Ovary (tissue), 9 donors: ENCODE data around the gene NNMT. TPM values are rescaled to one million over a fixed set of nuclear protein-coding genes. Genes with fewer than 3 reads are reported as not detected.

Experiments used
- DNase-seq, 5 donors: peaks; one replicate each; pipeline ENCODE4 v3.0.0-alpha.2; 2019 to 2020
- H3K27ac ChIP-seq, 2 donors: fragments of 200-600 bp; one replicate each; pipeline versions ENCODE4 v1.5.1 to v1.8.0; 2019 to 2022
- H3K27me3 ChIP-seq: fragments of 200-600 bp; one replicate; pipeline ENCODE4 v1.8.0; 2022
- H3K36me3 ChIP-seq: fragments of 200-600 bp; sonication (generic); one replicate; pipeline ENCODE4 v1.5.1; 2019
- H3K4me1 ChIP-seq: one replicate; pipeline ENCODE4 v1.8.1; 2013; ENCODE audit warnings: mild to moderate bottlenecking, moderate library complexity; ENCODE audit not compliant: insufficient read depth
- H3K4me3 ChIP-seq: fragments of 200-600 bp; sonication (generic); one replicate; pipeline ENCODE4 v1.5.1; 2017
- H3K9me3 ChIP-seq, 2 donors: fragments of 200-600 bp in 1 of 2; sonication (generic) in 1 of 2; one replicate each; pipeline versions ENCODE4 v1.5.1 to v1.8.1; 2013 to 2019; ENCODE audit warnings: mild to moderate bottlenecking in 1 of 2, moderate library complexity in 1 of 2
- EP300 ChIP-seq: sonication (generic); formaldehyde crosslinking; IDR thresholded peaks from one replicate; pipeline ENCODE4 v1.6.1; 2017; ENCODE audit warnings: antibody characterized with exemption
- POLR2A ChIP-seq: fragments of 450-650 bp; IDR thresholded peaks from one replicate; pipeline ENCODE4 v1.6.1; 2017; ENCODE audit warnings: antibody characterized with exemption, mild to moderate bottlenecking, moderate library complexity
- WGBS, 3 donors: extraction: QIAGEN DNeasy Blood & Tissue Kit in 1 of 3; methylation state at CpG; one replicate each; pipeline versions ENCODE4 v1.1.5 to v1.1.7; 2013 to 2017; 5-methylcytosine and 5-hydroxymethylcytosine counted together
- intact Hi-C, 4 donors: fragments of 100-400 bp; cut with DNase I; formaldehyde crosslinking; loops; one replicate each; pipeline versions ENCODE4 v1.11.0 to v1.15.1; 2022 to 2023
- polyA plus RNA-seq, 2 donors: library from polyadenylated mRNA; stranded (reverse); fragments of 200-250 nt in 1 of 2; fragments of 350-450 nt in 1 of 2; fragmentation: Illumina TruSeq in 1 of 2; extraction: RNeasy Lipid Tissue Mini Kit (QIAGEN cat#74804) in 1 of 2; gene quantifications; one replicate each; pipeline ENCODE4 v1.2.3, GENCODE V29; 2013 to 2014
- total RNA-seq, 7 donors: library from RNA; depleted of rRNA in 2 of 7; stranded (reverse); fragments of >200 nt in 2 of 7; fragmentation: NEBNext Ultra II Directional in 3 of 7; extraction: Animal tissue kit (Norgen Biotek cat#: 25700) in 3 of 7; gene quantifications; one replicate each; pipeline versions ENCODE4 v1.1.0 to v1.2.4, GENCODE V29; 2016 to 2023
- TF ChIP-seq, protein P1 (sequence below), 3 donors: fragments of 450-650 bp in 2 of 3; fragments of 200-600 bp in 1 of 3; IDR thresholded peaks; one replicate each; pipeline versions ENCODE4 v1.5.1 to v1.8.0; 2016 to 2022; ENCODE audit warnings: antibody characterized with exemption in 3 of 3, mild to moderate bottlenecking in 1 of 3
- donor health status: DM: no; HTN: no; CAD: no; lungs with moderate emphysema.
- donor health status: DM: no; HTN: no; CAD: no.
- donor health status: Bipolar disorder and iron deficiency.
- donor health status: DM: yes; HTN: yes; CAD: no.
- donor health status: DM: no; HTN: no; CAD: no.
- donor health status: DM: yes; HTN: yes; CAD: no.

The NNMT gene
- total and polyA plus RNA-seq, 9 donors, result 9.5 to 295 (median 129) TPM

DNA sequence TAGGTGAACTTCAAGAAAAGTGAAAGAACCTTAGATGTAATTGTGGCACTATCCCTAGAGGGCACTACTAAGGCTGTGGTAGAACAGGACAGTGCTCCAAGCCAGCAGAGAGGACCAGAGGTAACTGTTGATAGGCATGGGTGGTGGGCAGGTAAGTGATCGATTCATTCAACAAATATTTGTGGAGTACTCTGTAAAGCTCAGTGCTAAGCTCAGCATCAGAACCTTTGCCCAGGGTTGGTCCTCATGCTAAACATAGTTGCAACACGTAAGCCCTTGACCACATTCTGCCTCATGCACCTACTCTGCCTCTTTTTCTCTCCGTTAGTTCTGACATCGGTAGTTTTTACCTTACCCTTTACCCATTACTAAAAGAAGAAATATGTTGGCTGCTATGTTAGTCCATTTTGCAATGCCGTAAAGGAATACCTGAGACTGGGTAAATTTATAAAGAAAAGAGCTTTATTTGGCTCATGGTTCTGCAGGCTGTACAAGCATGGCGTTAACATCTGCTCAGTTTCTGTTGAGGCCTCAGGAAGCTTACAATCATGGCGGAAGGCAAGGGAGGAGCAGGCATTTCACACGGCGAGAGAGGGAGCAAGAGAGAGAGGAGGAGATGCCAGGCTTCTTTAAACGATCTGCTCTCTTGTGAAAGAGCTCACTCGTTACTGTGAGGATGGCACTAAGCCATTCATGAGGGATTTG, 18.4 kb upstream of the NNMT start:
- intact Hi-C loops, result no loop called here
- Histone ChIP-seq H3K27me3 (no peaks in the 10 kb centered on the region), H3K9me3 (no peaks in the 10 kb centered on the region), H3K27ac (no peak overlapping the region), H3K4me1 (peaks cover 3% of the 10 kb centered on the region), H3K4me3 (no peak overlapping the region), H3K36me3 (no peaks in the 10 kb centered on the region)
- no peak for DNase-seq
- 84 to 87% (median 84%) methylated on average over 11 of the region's 11 CpGs for WGBS, 3 donors
- TF ChIP-seq, protein P1, sequence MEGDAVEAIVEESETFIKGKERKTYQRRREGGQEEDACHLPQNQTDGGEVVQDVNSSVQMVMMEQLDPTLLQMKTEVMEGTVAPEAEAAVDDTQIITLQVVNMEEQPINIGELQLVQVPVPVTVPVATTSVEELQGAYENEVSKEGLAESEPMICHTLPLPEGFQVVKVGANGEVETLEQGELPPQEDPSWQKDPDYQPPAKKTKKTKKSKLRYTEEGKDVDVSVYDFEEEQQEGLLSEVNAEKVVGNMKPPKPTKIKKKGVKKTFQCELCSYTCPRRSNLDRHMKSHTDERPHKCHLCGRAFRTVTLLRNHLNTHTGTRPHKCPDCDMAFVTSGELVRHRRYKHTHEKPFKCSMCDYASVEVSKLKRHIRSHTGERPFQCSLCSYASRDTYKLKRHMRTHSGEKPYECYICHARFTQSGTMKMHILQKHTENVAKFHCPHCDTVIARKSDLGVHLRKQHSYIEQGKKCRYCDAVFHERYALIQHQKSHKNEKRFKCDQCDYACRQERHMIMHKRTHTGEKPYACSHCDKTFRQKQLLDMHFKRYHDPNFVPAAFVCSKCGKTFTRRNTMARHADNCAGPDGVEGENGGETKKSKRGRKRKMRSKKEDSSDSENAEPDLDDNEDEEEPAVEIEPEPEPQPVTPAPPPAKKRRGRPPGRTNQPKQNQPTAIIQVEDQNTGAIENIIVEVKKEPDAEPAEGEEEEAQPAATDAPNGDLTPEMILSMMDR (IDR thresholded peaks at IDR 0.05), result no peak
- no peak for TF ChIP-seq POLR2A
- TF ChIP-seq EP300, result no peak

DNA sequence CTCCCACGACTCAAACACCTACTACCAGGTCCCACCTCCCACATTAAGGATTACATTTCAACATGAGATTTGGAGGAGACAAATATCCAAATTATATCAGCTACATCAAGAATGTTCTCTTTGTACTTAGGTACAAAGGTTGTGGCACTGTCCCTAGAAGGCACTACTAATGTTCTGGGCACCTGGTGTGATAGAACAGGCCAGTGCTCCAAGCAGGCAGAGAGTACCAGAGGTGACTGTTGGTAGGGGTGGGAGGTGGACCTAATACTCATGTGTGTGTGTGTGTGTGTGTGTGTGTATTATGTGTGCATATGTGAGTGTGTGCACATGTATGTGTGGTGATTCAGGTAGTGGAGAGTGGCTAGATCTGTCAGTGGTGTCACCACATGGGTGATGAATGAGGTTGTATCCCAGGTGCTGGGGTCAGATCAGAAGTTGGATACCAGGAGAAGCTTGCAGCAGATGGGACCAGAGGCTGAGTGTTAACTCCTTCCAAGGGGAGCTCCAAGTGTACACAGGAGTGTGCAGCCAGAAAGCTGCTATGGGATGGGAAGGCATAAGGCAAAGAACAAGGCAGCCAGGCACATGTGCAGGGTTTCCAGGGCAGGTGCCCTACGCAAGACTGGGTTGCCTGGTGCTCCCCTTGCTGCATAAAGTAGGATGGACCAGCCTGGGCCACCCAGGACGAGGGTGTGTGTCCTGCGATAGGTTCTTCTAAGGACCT, 17.7 kb upstream of the NNMT start:
- TF ChIP-seq POLR2A (no peak), EP300 (no peak)
- TF ChIP-seq, protein P1 (IDR thresholded peaks at IDR 0.05), result no peak
- no peak for DNase-seq
- Histone ChIP-seq H3K4me3 (no peak overlapping the region), H3K27ac (no peak overlapping the region), H3K9me3 (no peaks in the 10 kb centered on the region), H3K4me1 (peaks cover 3% of the 10 kb centered on the region), H3K27me3 (no peaks in the 10 kb centered on the region), H3K36me3 (no peaks in the 10 kb centered on the region)
- intact Hi-C loops, result no loop called here
- WGBS, 3 donors, result 79 to 92% (median 89%) methylated on average over 4 of the region's 4 CpGs

DNA sequence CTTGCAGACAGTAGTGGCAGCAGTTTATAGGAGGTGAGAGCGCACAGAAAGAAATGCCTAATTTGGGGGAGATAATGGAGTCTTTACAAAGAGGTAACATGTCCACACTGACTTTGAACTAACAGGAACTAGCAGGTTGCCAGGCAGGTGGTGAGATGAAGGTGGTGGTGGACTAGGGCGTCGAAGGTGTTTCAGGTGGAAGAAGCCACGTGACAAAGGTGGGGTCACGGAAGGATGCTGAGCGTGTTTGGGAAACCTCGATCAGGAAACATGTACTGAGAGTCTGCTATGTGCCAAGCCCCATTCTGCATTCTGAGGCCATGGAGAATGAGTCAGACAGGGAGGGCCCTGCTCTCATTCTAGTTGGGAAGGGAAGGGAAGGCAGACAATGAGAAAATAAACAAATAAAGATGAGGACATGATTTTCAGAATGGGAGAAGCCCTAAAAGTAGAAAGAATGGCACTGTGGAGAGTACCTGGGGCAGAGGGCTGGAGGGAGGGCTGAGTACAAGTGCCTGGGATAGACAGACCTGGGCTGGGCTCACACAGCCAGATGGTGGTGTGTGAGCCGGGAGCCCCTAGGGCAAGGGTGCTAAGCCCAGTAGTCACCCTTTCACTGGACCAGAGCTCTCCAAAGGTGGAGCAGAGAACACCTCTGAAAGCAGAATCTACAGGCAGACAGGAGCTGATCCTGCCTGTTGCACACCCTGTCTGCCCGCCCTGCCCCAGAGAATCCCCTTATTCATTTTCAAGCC, 16.2 kb upstream of the NNMT start:
- Histone ChIP-seq H3K36me3 (no peaks in the 10 kb centered on the region), H3K9me3 (no peaks in the 10 kb centered on the region), H3K4me1 (peaks cover 3% of the 10 kb centered on the region), H3K27me3 (no peaks in the 10 kb centered on the region), H3K4me3 (no peak overlapping the region), H3K27ac (no peak overlapping the region)
- DNase-seq, result no peak
- no peak for TF ChIP-seq POLR2A
- no peak for TF ChIP-seq EP300
- 81 to 89% (median 88%) methylated on average over 9 of the region's 9 CpGs for WGBS, 3 donors
- intact Hi-C loops, result no loop called here

DNA sequence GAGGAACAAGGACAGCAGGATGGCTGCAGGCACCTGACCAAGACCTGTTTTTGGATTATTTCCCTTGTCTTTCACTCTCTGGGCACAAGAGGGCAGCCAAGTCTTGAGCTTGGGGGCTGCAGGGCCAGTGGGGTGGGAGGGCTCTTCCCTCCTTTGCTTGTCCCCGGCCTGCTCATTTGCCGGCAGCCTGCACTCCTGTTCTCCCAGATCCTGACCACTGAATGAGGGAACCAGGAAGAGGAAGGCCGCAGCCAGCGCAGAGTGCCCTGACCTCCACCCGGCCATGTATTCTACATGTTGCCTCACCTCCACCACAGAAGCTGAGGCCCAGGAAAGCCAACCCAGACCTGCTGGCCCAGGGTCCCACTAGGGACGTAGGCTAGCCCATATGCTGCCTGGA, 15.5 kb upstream of the NNMT start:
- 48 to 78% (median 52%) methylated on average over 6 of the region's 6 CpGs for WGBS, 3 donors

More for the DNA sequence above, 15.5 kb upstream of the NNMT start:
- Histone ChIP-seq H3K27me3 (no peaks in the 10 kb centered on the region), H3K9me3 (no peaks in the 10 kb centered on the region), H3K4me1 (peaks cover 3% of the 10 kb centered on the region), H3K36me3 (no peaks in the 10 kb centered on the region), H3K4me3 (no peak overlapping the region), H3K27ac (no peak overlapping the region)
- DNase-seq, result peak; percentile 22 to 66 (median 45)
- TF ChIP-seq, protein P1 (IDR thresholded peaks at IDR 0.05), result peak in 1 of 3 donors; percentile 44
- no peak for TF ChIP-seq EP300
- intact Hi-C loops, result no loop called here
